GM10248 (cell line): ENCODE data around the gene PPIP5K2.

ENCODE experiments used
- CTCF ChIA-PET: fragments of 300-600 bp; sonication (Branson Sonifier 250); formaldehyde crosslinking; extraction: SDS; loops from one replicate; lab custom pipeline; 2021; ENCODE audit warnings: antibody characterized with exemption; lab: Yijun Ruan, JAX
- POLR2A ChIA-PET: fragments of 350-650 bp; sonication (Branson Sonifier 250); formaldehyde crosslinking; extraction: SDS; loops from one replicate; lab custom pipeline; 2020; ENCODE audit warnings: antibody characterized with exemption; lab: Yijun Ruan, JAX
- DNase-seq: peaks from one replicate; pipeline ENCODE4 v3.0.0; 2012; ENCODE audit errors: extremely low spot score
- CTCF ChIP-seq: IDR thresholded peaks from 2 replicates; pipeline ENCODE4 v1.5.1; 2012; ENCODE audit warnings: mild to moderate bottlenecking, low read depth; ENCODE audit errors: extremely low read depth, missing control alignments, control extremely low read depth

Gene PPIP5K2

GRCh38 chr5:103208460-103208859 is 88.4 kb downstream of the PPIP5K2 start:
- no peak for TF ChIP-seq CTCF
- POLR2A ChIA-PET: no interaction called here
- CTCF ChIA-PET: interaction anchor here (1.5 to 10.8 kb wide), 3 partner anchors 8 to 69 kb away, joined by 3 to 86 read pairs (median 9); no protein-coding TSS in a partner anchor
- no peak for DNase-seq

- CTCF ChIA-PET: interaction anchor here (2.2 to 10.8 kb wide), 2 partner anchors 8 to 15 kb away, joined by 9 to 86 read pairs; no protein-coding TSS in a partner anchor
Measured at GRCh38 chr5:103209065-103209464, 89.0 kb downstream of the PPIP5K2 start.

GRCh38 chr5:103210952-103211351 is 90.9 kb downstream of the PPIP5K2 start:
- POLR2A ChIA-PET: no interaction called here
- DNase-seq: no peak
- no peak for TF ChIP-seq CTCF
- CTCF ChIA-PET: interaction anchor here (1.4 to 10.8 kb wide), 3 partner anchors 13 to 72 kb away, joined by 3 to 86 read pairs (median 3); no protein-coding TSS in a partner anchor

More at GRCh38 chr5:103209065-103209464, 89.0 kb downstream of the PPIP5K2 start:
- POLR2A ChIA-PET: no interaction called here
- no peak for TF ChIP-seq CTCF
- no peak for DNase-seq

- ChIA-PET POLR2A (no interaction called here), CTCF (interaction anchor here (1.1 to 10.8 kb wide), 4 partner anchors 12 to 471 kb away, joined by 3 to 86 read pairs (median 3); no protein-coding TSS in a partner anchor)
- no peak for TF ChIP-seq CTCF
- DNase-seq: no peak
Measured at GRCh38 chr5:103211576-103212561, 91.8 kb downstream of the PPIP5K2 start.

- TF ChIP-seq CTCF: no peak
- DNase-seq: no peak
- POLR2A ChIA-PET: no interaction called here
- CTCF ChIA-PET: interaction anchor here (1.1 to 10.8 kb wide), 9 partner anchors 8 to 259 kb away, joined by 3 to 86 read pairs (median 3); no protein-coding TSS in a partner anchor
Measured at GRCh38 chr5:103216137-103216536, 96.0 kb downstream of the PPIP5K2 start.

GRCh38 chr5:103216697-103217096 is 96.6 kb downstream of the PPIP5K2 start:
- CTCF ChIA-PET: interaction anchor here (1.1 to 10.8 kb wide), 7 partner anchors 8 to 258 kb away, joined by 3 to 86 read pairs (median 3); no protein-coding TSS in a partner anchor
- POLR2A ChIA-PET: no interaction called here
- TF ChIP-seq CTCF: no peak
- no peak for DNase-seq
